Measurements from ENCODE around the gene PNO1.

DNA sequence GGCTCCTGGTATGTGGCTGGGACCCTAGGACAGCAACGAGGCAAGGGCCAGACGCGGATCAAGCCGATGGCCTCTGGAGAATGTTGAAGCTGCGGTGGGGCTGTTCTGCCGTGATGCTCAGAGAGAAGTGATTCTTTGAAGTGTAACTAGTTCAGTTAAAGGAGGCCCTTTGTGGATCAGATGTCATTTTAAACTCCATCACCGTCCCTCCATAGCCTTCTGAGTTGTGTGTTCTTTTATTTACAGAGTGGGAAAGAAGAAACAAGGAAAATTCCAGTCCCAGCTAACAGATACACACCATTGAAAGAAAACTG, 403 bp downstream of the PNO1 start:
- TF ChIP-seq, protein P1, sequence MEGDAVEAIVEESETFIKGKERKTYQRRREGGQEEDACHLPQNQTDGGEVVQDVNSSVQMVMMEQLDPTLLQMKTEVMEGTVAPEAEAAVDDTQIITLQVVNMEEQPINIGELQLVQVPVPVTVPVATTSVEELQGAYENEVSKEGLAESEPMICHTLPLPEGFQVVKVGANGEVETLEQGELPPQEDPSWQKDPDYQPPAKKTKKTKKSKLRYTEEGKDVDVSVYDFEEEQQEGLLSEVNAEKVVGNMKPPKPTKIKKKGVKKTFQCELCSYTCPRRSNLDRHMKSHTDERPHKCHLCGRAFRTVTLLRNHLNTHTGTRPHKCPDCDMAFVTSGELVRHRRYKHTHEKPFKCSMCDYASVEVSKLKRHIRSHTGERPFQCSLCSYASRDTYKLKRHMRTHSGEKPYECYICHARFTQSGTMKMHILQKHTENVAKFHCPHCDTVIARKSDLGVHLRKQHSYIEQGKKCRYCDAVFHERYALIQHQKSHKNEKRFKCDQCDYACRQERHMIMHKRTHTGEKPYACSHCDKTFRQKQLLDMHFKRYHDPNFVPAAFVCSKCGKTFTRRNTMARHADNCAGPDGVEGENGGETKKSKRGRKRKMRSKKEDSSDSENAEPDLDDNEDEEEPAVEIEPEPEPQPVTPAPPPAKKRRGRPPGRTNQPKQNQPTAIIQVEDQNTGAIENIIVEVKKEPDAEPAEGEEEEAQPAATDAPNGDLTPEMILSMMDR (IDR thresholded peaks at IDR 0.05; ENCODE audit: low read depth, low read length) = no peak
- TF ChIP-seq EZH2phosphoT487 (IDR thresholded peaks at IDR 0.05; ENCODE audit: low read depth) = no peak

Measured in OCI-LY3 (cell line).